H1 (cell line): ENCODE data around the gene SPAG16. TPM values are rescaled to one million over a fixed set of nuclear protein-coding genes. Genes with fewer than 3 reads are reported as not detected.

Experiments
- CHD1 ChIP-seq: IDR thresholded peaks from 2 replicates; pipeline ENCODE4 v1.6.1; 2012; ENCODE audit warnings: low read depth, low read length, improper control_type of control experiment
- CREB1 ChIP-seq: IDR thresholded peaks from 2 replicates; pipeline ENCODE4 v1.6.1; 2012; ENCODE audit warnings: inconsistent platforms
- HDAC2 ChIP-seq, 2 experiments: fragments of 300-600 bp in 1 of 2; sonication (generic) in 1 of 2; IDR thresholded peaks; 2 replicates each; pipeline ENCODE4 v1.6.1; 2011 to 2012; ENCODE audit warnings: low read depth in 2 of 2, low read length in 2 of 2, mild to moderate bottlenecking in 2 of 2, moderate library complexity in 2 of 2, borderline replicate concordance in 1 of 2, inconsistent platforms in 1 of 2
- KDM1A ChIP-seq: fragments of 200-600, 300-600 bp; sonication (generic); IDR thresholded peaks from 2 replicates; pipeline ENCODE4 v1.7.1; 2016; ENCODE audit warnings: mild to moderate bottlenecking, low read length, borderline replicate concordance
- POU5F1 ChIP-seq: IDR thresholded peaks from 2 replicates; pipeline ENCODE4 v1.6.1; 2011; ENCODE audit warnings: low read depth, mild to moderate bottlenecking, low read length, moderate library complexity
- RBBP5 ChIP-seq: IDR thresholded peaks from 2 replicates; pipeline ENCODE4 v1.7.1; 2012; ENCODE audit warnings: low read depth, mild to moderate bottlenecking, inconsistent platforms, low read length, moderate library complexity, borderline replicate concordance
- RXRA ChIP-seq: IDR thresholded peaks from 2 replicates; pipeline ENCODE4 v1.6.1; 2011; ENCODE audit warnings: low read depth, mild to moderate bottlenecking, low read length, moderate library complexity; ENCODE audit not compliant: insufficient read depth
- TCF12 ChIP-seq: IDR thresholded peaks from 2 replicates; pipeline ENCODE4 v1.6.1; 2011; ENCODE audit warnings: low read depth, mild to moderate bottlenecking, low read length
- polyA plus RNA-seq, 7 experiments: library from polyadenylated mRNA; depleted of rRNA in 3 of 7; stranded (reverse) in 5 of 7; unstranded in 2 of 7; fragments of >200 nt in 5 of 7; fragments of 200-250 nt in 2 of 7; gene quantifications; 1 replicate in 5 of 7; 2 replicates in 1 of 7; 4 replicates in 1 of 7; pipeline versions ENCODE4 v1.2.1 to v1.2.3, GENCODE V29; 2011 to 2013; ENCODE audit warnings: missing spikeins in 2 of 7, mixed read lengths in 2 of 7
- total RNA-seq: library from RNA; stranded (reverse); fragmentation: NEBNext Ultra II Directional; extraction: Animal tissue kit (Norgen Biotek cat#: 25700); gene quantifications from 2 replicates; pipeline ENCODE4 v1.2.1, GENCODE V29; 2021
- TF ChIP-seq, protein P1 (sequence below): IDR thresholded peaks from 2 replicates; pipeline ENCODE4 v1.6.1; 2011; ENCODE audit warnings: low read depth, mild to moderate bottlenecking, low read length; ENCODE audit not compliant: insufficient read depth
- TF ChIP-seq, protein P2 (sequence below): IDR thresholded peaks from 2 replicates; pipeline ENCODE4 v1.6.1; 2012; ENCODE audit warnings: inconsistent platforms
- TF ChIP-seq, protein P3 (sequence below): IDR thresholded peaks from 2 replicates; pipeline ENCODE4 v1.6.1; 2012; ENCODE audit warnings: inconsistent platforms

SPAG16 gene
- total and polyA plus RNA-seq, 2 of the 8 experiments (the other 6 are each of a cell fraction or from before 2014, with no cell fraction given) = 6.0 to 14.9 TPM

- TF ChIP-seq TCF12 (no peak), CHD1 (no peak), RBBP5 (no peak), POU5F1 (peak; percentile 98), RXRA (no peak), CREB1 (no peak), KDM1A (no peak), HDAC2 (IDR thresholded peaks at IDR 0.05; ENCODE audit: borderline replicate concordance in 1 of 2, low read depth in 2 of 2, low read length in 2 of 2) (peak in 1 of 2 experiments; percentile 62; a peak in 1 of 4 replicates)
- TF ChIP-seq, protein P1, sequence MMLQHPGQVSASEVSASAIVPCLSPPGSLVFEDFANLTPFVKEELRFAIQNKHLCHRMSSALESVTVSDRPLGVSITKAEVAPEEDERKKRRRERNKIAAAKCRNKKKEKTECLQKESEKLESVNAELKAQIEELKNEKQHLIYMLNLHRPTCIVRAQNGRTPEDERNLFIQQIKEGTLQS = no peak
- TF ChIP-seq, protein P2, sequence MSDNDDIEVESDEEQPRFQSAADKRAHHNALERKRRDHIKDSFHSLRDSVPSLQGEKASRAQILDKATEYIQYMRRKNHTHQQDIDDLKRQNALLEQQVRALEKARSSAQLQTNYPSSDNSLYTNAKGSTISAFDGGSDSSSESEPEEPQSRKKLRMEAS = no peak
- TF ChIP-seq, protein P3, sequence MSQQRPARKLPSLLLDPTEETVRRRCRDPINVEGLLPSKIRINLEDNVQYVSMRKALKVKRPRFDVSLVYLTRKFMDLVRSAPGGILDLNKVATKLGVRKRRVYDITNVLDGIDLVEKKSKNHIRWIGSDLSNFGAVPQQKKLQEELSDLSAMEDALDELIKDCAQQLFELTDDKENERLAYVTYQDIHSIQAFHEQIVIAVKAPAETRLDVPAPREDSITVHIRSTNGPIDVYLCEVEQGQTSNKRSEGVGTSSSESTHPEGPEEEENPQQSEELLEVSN = no peak
Observed at GRCh38 chr2:214127170-214127569, 842.9 kb downstream of the SPAG16 start (continued).
